Transverse colon (tissue), 4 donors: Measurements from ENCODE around the gene RAB4B. TPM values are rescaled to one million over a fixed set of nuclear protein-coding genes. Genes with fewer than 3 reads are reported as not detected.
"Not testable (repeated sequence)": the region's sequence is repeated elsewhere in the genome, so short reads cannot be mapped to it uniquely, and the experiment has no call there.

ENCODE experiments used
- DNase-seq: peaks from one replicate; pipeline ENCODE4 v3.0.0-alpha.2; 2019
- H3K27ac ChIP-seq, 4 donors: fragments of 200-600 bp; sonication (generic); 2 replicates each; pipeline ENCODE4 v1.5.1; 2016 to 2018; ENCODE audit warnings: inconsistent platforms in 4 of 4
- H3K27me3 ChIP-seq: fragments of 200-600 bp; sonication (generic); 2 replicates; pipeline ENCODE4 v1.5.1; 2017; ENCODE audit warnings: inconsistent platforms
- H3K36me3 ChIP-seq, 4 donors: fragments of 200-600 bp; sonication (generic); 2 replicates each; pipeline ENCODE4 v1.5.1; 2017 to 2019; ENCODE audit warnings: inconsistent platforms in 4 of 4
- H3K4me1 ChIP-seq, 4 donors: fragments of 200-600 bp; sonication (generic); 2 replicates each; pipeline ENCODE4 v1.5.1; 2017 to 2020; ENCODE audit warnings: inconsistent platforms in 4 of 4
- H3K4me3 ChIP-seq, 4 donors: fragments of 200-600 bp; sonication (generic); 1 replicate in 1 of 4; 2 replicates in 3 of 4; pipeline versions ENCODE4 v1.5.1 to v1.6.1; 2017 to 2019; ENCODE audit warnings: inconsistent platforms in 4 of 4
- H3K9me3 ChIP-seq, 2 donors: fragments of 200-600 bp; sonication (generic); 2 replicates each; pipeline ENCODE4 v1.5.1; 2017 to 2019; ENCODE audit warnings: inconsistent platforms in 2 of 2
- CTCF ChIP-seq, 5 experiments: fragments of 200-600 bp in 3 of 5; fragments of 450-650 bp in 2 of 5; sonication (generic) in 3 of 5; IDR thresholded peaks; 1 replicate in 2 of 5; 2 replicates in 3 of 5; pipeline ENCODE4 v1.5.1; 2016 to 2017; ENCODE audit warnings: antibody characterized with exemption in 5 of 5, inconsistent platforms in 3 of 5, mild to moderate bottlenecking in 2 of 5, moderate library complexity in 1 of 5
- EP300 ChIP-seq: sonication (generic); formaldehyde crosslinking; IDR thresholded peaks from one replicate; pipeline ENCODE4 v1.6.1; 2017; ENCODE audit warnings: antibody characterized with exemption, low read depth
- POLR2A ChIP-seq: fragments of 450-650 bp; IDR thresholded peaks from one replicate; pipeline ENCODE4 v1.6.1; 2016; ENCODE audit warnings: antibody characterized with exemption, mild to moderate bottlenecking, moderate library complexity
- POLR2AphosphoS5 ChIP-seq, 3 donors: sonication (generic); formaldehyde crosslinking; IDR thresholded peaks; one replicate each; pipeline ENCODE4 v1.6.1; 2016; ENCODE audit warnings: antibody characterized with exemption in 3 of 3
- WGBS, 2 donors: methylation state at CpG; one replicate each; pipeline ENCODE4 v1.1.5; 2018; ENCODE audit warnings: low coverage in 1 of 2; 5-methylcytosine and 5-hydroxymethylcytosine counted together
- in situ Hi-C, 4 donors: fragments of 200-750 bp; cut with MboI; loops; one replicate each; pipeline versions ENCODE4 v1.15.0 to v1.15.1; 2017; ENCODE audit warnings: low sequenced_read_pairs in 3 of 4, low pct_ligation_motif_present in 1 of 4, low pct_unique_long_range_greater_than_20kb in 1 of 4
- intact Hi-C: fragments of 100-400 bp; cut with DNase I; formaldehyde crosslinking; loops from one replicate; pipeline ENCODE4 v1.15.1; 2023; ENCODE audit warnings: low total_unique reads
- total RNA-seq, 4 donors: library from RNA; depleted of rRNA; stranded (reverse); fragments of >200 nt; gene quantifications; one replicate each; pipeline ENCODE4 v1.1.0, GENCODE V29; 2016

The RAB4B gene
- total RNA-seq, 4 donors from 2014 or later = 25.9 to 84.2 (median 68.1) TPM

GRCh38 chr19:40783711-40784110, 5.7 kb downstream of the RAB4B start:
- H3K27ac ChIP-seq = no peak overlapping the region
- DNase-seq = no peak
- no peak overlapping the region for H3K4me3 ChIP-seq
- intact Hi-C loops = no loop called here
- no peaks in the 10 kb centered on the region for H3K36me3 ChIP-seq
- no peaks in the 10 kb centered on the region for H3K9me3 ChIP-seq
- TF ChIP-seq POLR2A = no peak
- no peak for TF ChIP-seq EP300
- TF ChIP-seq POLR2AphosphoS5 (IDR thresholded peaks at IDR 0.05) = no peak
- in situ Hi-C loops = no loop called here
- H3K27me3 ChIP-seq = no peaks in the 10 kb centered on the region
- WGBS, 2 donors = 90% methylated on average over 14 of the region's 14 CpGs; no CpG with 5 or more reads in 1 of the 2 donors
- H3K4me1 ChIP-seq = peaks cover 5 to 10% (median 6%) of the 10 kb centered on the region in 4 donors

GRCh38 chr19:40784146-40784545, 6.1 kb downstream of the RAB4B start:
- 97% methylated on average over 2 of the region's 2 CpGs; no CpG with 5 or more reads in 1 of the 2 donors for WGBS, 2 donors
- intact Hi-C loops, H3K36me3 ChIP-seq, H3K4me3 ChIP-seq, in situ Hi-C loops, DNase-seq, H3K4me1 ChIP-seq, H3K27ac ChIP-seq, H3K9me3 ChIP-seq, H3K27me3 ChIP-seq: not testable (repeated sequence)

GRCh38 chr19:40785526-40785925, 7.5 kb downstream of the RAB4B start:
- in situ Hi-C loops (no loop called here), intact Hi-C loops (loop anchor here (5.0 kb wide), 1 partner anchor 1403 kb away; no protein-coding TSS in a partner anchor)
- 83% methylated on average over 1 of the region's 1 CpG; no CpG with 5 or more reads in 1 of the 2 donors for WGBS, 2 donors
- DNase-seq = no peak
- H3K27ac ChIP-seq = no peak overlapping the region
- no peaks in the 10 kb centered on the region for H3K4me1 ChIP-seq
- TF ChIP-seq POLR2A (no peak), POLR2AphosphoS5 (IDR thresholded peaks at IDR 0.05) (no peak)
- peaks cover 0 to 8% (median 0%) of the 10 kb centered on the region in 4 donors for H3K36me3 ChIP-seq
- H3K4me3 ChIP-seq = no peak overlapping the region
- no peaks in the 10 kb centered on the region for H3K27me3 ChIP-seq
- H3K9me3 ChIP-seq = no peaks in the 10 kb centered on the region

GRCh38 chr19:40786060-40787037, 8.3 kb downstream of the RAB4B start:
- 93 to 100% methylated on average over 2 to 25 of the region's 25 CpGs for WGBS, 2 donors
- Histone ChIP-seq H3K27me3 (no peaks in the 10 kb centered on the region), H3K4me1 (peaks cover 0 to 4% (median 2%) of the 10 kb centered on the region in 4 donors), H3K27ac (no peak overlapping the region), H3K4me3 (no peak overlapping the region), H3K36me3 (peaks cover 0 to 8% (median 0%) of the 10 kb centered on the region in 4 donors), H3K9me3 (no peaks in the 10 kb centered on the region)
- intact Hi-C loops = loop anchor here (5.0 kb wide), 1 partner anchor 1404 kb away; no protein-coding TSS in a partner anchor
- in situ Hi-C loops = no loop called here
- TF ChIP-seq EP300 = no peak
- TF ChIP-seq CTCF (IDR thresholded peaks at IDR 0.05) = no peak
- DNase-seq = no peak

- in situ Hi-C loops (no loop called here), intact Hi-C loops (no loop called here)
- H3K9me3 ChIP-seq = no peaks in the 10 kb centered on the region
- peaks cover 0 to 23% (median 16%) of the 10 kb centered on the region in 4 donors for H3K4me1 ChIP-seq
- H3K27ac ChIP-seq = peak overlapping the region; percentile 81 to 84 (median 83)
- TF ChIP-seq POLR2A (no peak), CTCF (IDR thresholded peaks at IDR 0.05) (no peak), POLR2AphosphoS5 (IDR thresholded peaks at IDR 0.05) (no peak), EP300 (no peak)
- no peak overlapping the region for H3K4me3 ChIP-seq
- no peak for DNase-seq
- H3K36me3 ChIP-seq = peaks cover 0 to 8% (median 0%) of the 10 kb centered on the region in 4 donors
- WGBS, 2 donors = 29 to 86% methylated on average over 1 to 7 of the region's 7 CpGs
- no peaks in the 10 kb centered on the region for H3K27me3 ChIP-seq
Observed at GRCh38 chr19:40791349-40791748, 13.3 kb downstream of the RAB4B start.
